ENCODE measurements around the gene AKAP12.

AKAP12 gene

GRCh38 chr6:151279891-151280290 is 40.1 kb downstream of the AKAP12 start:
- TF ChIP-seq CTCF (conservative IDR thresholded peaks at IDR 0.05; ENCODE audit: low read depth, low read length), result no peak
- no peak for DNase-seq (ENCODE audit: low read depth)
- H3K4me3 ChIP-seq (ENCODE audit: low read depth, low read length), result no peak overlapping the region

GRCh38 chr6:151280859-151281258 is 41.1 kb downstream of the AKAP12 start:
- TF ChIP-seq CTCF (conservative IDR thresholded peaks at IDR 0.05; ENCODE audit: low read depth, low read length), result no peak
- DNase-seq (ENCODE audit: low read depth), result no peak
- H3K4me3 ChIP-seq (ENCODE audit: low read depth, low read length), result no peak overlapping the region

- no peak for TF ChIP-seq CTCF (conservative IDR thresholded peaks at IDR 0.05; ENCODE audit: low read depth, low read length)
- no peak overlapping the region for H3K4me3 ChIP-seq (ENCODE audit: low read depth, low read length)
- no peak for DNase-seq (ENCODE audit: low read depth)
These were observed 44.2 kb downstream of the AKAP12 start for GRCh38 chr6:151284012-151284411.

- H3K4me3 ChIP-seq (ENCODE audit: low read depth, low read length), result no peak overlapping the region
- DNase-seq (ENCODE audit: low read depth), result no peak
- TF ChIP-seq CTCF (conservative IDR thresholded peaks at IDR 0.05; ENCODE audit: low read depth, low read length), result no peak
These were observed 44.8 kb downstream of the AKAP12 start for GRCh38 chr6:151284548-151285017.

- DNase-seq (ENCODE audit: low read depth), result peak; percentile 78
- no peak for TF ChIP-seq CTCF (conservative IDR thresholded peaks at IDR 0.05; ENCODE audit: low read depth, low read length)
- no peak overlapping the region for H3K4me3 ChIP-seq (ENCODE audit: low read depth, low read length)
These were observed 45.4 kb downstream of the AKAP12 start for GRCh38 chr6:151285122-151285521.

- TF ChIP-seq CTCF (conservative IDR thresholded peaks at IDR 0.05; ENCODE audit: low read depth, low read length), result no peak
- no peak overlapping the region for H3K4me3 ChIP-seq (ENCODE audit: low read depth, low read length)
- peak; percentile 41 for DNase-seq (ENCODE audit: low read depth)
These were observed 46.4 kb downstream of the AKAP12 start for GRCh38 chr6:151286214-151286613.

- no peak for DNase-seq (ENCODE audit: low read depth)
- TF ChIP-seq CTCF (conservative IDR thresholded peaks at IDR 0.05; ENCODE audit: low read depth, low read length), result no peak
- no peak overlapping the region for H3K4me3 ChIP-seq (ENCODE audit: low read depth, low read length)
These were observed 49.1 kb downstream of the AKAP12 start for GRCh38 chr6:151288712-151289398.

Measured in choroid plexus epithelial cell (primary cell).